Body of pancreas (tissue), 4 donors: ENCODE results near the gene FBL.
"Not testable (repeated sequence)": the region's sequence is repeated elsewhere in the genome, so short reads cannot be mapped to it uniquely, and the experiment has no call there.

ENCODE experiments used
- POLR2A ChIP-seq, 3 donors: fragments of 450-650 bp; IDR thresholded peaks; one replicate each; pipeline ENCODE4 v1.6.1; 2016; ENCODE audit warnings: antibody characterized with exemption in 3 of 3, mild to moderate bottlenecking in 2 of 3
- TF ChIP-seq, protein P1 (sequence below), 7 experiments: fragments of 450-650 bp in 4 of 7; fragments of 200-600 bp in 3 of 7; sonication (generic) in 3 of 7; IDR thresholded peaks; one replicate each; pipeline ENCODE4 v1.5.1; 2016 to 2019; ENCODE audit warnings: antibody characterized with exemption in 7 of 7

DNA sequence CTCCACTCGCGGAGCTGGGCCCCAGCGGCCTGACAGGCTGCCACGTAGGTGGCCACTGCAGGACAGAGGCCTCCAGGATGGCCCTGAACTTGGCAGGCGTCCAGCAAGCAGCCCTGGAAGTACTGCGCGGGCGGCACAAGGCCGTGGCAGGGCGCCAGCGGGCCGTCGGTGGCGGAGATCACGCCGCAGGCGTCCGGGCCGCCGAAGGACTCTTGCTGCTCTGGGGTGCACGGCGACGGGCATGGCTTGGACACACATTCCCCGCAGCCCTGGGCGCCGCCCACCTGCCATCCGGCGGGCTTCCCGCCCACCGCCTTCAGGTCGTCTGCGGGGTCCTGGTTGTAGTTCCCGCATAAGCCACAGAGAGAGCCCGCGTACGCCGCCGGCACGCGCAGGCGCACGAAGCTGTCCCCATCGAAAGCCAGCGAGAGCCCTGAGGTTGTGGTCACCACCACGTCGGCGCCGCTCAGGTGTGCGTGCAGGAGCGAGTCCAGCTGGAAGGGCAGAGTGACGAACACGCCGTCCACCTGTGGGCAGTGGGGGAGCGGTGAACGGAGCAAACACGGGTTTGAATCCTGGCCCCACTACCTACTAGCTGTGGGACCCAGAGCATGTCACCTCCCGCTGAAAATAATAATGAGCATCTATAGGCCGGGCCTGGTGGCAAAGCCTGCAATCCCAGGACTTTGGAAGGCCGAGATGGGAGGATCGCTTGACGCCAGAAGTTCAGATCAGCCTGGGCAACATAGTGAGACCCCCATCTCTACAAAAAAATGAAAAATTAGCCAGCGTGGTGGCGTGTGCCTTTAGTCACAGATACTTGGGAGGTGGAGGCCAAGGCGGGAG lies 45.7 kb upstream of the FBL start:
- TF ChIP-seq, protein P1, sequence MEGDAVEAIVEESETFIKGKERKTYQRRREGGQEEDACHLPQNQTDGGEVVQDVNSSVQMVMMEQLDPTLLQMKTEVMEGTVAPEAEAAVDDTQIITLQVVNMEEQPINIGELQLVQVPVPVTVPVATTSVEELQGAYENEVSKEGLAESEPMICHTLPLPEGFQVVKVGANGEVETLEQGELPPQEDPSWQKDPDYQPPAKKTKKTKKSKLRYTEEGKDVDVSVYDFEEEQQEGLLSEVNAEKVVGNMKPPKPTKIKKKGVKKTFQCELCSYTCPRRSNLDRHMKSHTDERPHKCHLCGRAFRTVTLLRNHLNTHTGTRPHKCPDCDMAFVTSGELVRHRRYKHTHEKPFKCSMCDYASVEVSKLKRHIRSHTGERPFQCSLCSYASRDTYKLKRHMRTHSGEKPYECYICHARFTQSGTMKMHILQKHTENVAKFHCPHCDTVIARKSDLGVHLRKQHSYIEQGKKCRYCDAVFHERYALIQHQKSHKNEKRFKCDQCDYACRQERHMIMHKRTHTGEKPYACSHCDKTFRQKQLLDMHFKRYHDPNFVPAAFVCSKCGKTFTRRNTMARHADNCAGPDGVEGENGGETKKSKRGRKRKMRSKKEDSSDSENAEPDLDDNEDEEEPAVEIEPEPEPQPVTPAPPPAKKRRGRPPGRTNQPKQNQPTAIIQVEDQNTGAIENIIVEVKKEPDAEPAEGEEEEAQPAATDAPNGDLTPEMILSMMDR (IDR thresholded peaks at IDR 0.05): peak in 1 of 7 experiments; percentile 17
- not testable (repeated sequence) for TF ChIP-seq POLR2A (IDR thresholded peaks at IDR 0.05)
